GM19025 (cell line): ENCODE data around the gene ARPC5.
"Not testable (repeated sequence)": the region's sequence is repeated elsewhere in the genome, so short reads cannot be mapped to it uniquely, and the experiment has no call there.

Source experiments
- ATAC-seq: cut with Tn5 transposase; IDR thresholded peaks from one replicate; pipeline ENCODE4 v1.9.1; 2021; ENCODE audit warnings: mild to moderate bottlenecking, low read depth, moderate library complexity; ENCODE audit not compliant: unreplicated experiment

Gene ARPC5

DNA sequence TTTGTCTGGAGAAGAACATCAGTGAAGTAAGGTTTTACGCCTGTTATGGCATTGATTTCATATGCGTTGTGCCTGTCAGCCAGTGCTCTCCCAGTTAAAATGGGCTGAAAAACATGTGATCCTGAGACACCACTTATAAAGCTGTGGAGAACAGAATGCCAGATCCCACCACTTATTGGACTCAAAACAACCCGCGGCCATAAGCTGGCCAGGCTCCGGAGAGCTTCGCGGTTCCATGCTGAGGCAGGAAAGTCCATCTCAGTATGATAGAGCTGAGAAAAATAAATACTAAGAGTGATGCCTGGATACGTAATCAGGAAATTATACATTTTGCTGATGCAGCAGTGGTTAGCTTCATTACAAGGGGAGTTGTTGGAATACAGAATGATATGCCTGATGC lies 12.5 kb upstream of the ARPC5 start:
- ATAC-seq: no peak

- no peak for ATAC-seq
These were observed 11.2 kb upstream of the ARPC5 start for GRCh38 chr1:183646776-183647175.

DNA sequence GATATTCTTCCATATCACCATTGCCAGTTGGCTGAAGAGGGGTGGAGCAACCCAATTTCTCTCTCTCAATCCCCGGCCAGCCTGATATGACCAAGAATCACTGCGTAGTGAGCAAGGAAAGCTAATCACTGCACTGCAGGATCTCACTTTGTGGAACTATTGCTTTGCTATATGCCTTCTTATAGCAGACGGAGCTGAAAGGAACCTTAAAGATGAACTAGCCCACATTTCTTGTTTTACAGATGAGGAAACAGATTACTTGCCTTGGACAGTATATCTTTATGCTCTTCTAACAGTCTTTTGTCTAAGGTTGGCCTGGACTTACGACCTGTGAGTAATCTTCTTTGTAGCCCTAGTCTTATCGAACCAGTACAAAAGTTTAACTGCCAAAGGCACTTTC lies 9.9 kb upstream of the ARPC5 start:
- no peak for ATAC-seq

DNA sequence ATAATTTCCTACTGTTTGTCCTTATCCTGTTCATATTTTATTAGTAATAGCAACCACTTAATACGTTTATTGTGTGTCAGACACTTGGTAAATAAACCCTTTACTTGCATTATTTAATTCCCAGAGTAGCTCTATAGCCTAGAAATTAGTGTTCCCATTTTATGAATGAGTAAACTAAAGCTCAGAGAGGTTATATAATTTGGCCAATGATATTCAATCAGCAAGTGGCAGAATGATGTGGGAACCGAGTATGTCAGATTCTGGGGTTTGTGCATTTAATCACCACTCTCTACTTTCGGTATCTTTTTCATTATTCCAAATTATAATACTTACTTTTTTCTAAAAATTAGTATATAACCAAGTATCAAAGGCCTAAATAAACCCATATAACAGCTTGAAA lies 6.6 kb upstream of the ARPC5 start:
- ATAC-seq: no peak

DNA sequence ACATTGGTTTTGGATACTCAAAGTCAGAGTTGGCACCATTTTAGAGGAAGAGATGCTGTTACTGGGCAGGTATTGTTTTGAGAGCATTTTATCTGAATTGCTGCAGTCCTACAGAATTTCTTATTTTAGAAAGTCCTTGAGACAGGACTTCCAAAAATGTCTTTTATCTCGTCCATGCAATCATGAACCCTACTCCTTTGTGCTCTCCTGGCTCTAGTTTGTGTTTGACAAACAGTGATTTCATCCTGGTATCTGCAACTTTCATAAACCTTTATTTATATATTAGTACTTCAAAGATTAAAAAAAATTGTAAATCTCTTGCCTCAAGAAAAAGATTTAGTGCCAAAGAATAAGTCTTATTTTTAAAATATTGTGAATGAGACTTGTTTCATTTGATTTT lies 4.6 kb upstream of the ARPC5 start:
- ATAC-seq: no peak

GRCh38 chr1:183638649-183639387 lies 3.2 kb upstream of the ARPC5 start:
- ATAC-seq: no peak

DNA sequence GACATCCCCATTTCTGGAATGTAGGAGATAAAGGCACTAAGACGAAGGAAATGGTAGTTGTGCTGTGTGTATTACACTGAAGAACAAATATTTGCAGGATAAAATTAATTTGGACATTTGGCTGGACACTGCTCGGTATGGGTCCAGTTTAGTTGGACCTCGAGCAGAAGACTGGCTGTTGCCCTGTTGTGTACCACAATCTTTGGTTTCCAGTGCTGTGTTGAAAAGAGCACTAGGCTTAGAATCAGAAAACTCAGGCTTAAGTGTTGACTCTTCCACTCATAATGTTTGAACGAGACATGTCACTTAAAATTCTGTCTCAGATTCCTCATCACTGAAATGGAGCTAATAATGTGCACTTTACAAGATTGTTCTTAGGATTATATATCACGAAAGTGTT lies 1.2 kb upstream of the ARPC5 start:
- ATAC-seq: no peak

DNA sequence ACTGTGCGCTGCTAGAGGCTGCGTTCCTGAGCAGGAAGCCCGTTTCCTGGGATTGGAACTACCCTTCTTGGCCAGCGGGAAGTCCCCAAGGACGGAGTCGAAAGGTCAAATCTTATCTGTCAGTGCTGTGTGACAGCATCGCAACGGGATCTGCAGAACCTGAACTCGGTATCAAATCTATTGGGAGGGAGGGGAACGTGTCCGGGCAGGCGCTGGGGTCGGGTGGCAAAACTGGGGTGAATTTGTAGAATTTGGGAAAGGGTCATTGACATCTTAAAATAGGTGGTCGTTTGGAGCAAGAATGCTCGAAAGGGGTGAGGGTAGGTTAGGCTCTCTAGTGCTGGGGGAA lies 725 bp upstream of the ARPC5 start:
- peak; percentile 1 for ATAC-seq

DNA sequence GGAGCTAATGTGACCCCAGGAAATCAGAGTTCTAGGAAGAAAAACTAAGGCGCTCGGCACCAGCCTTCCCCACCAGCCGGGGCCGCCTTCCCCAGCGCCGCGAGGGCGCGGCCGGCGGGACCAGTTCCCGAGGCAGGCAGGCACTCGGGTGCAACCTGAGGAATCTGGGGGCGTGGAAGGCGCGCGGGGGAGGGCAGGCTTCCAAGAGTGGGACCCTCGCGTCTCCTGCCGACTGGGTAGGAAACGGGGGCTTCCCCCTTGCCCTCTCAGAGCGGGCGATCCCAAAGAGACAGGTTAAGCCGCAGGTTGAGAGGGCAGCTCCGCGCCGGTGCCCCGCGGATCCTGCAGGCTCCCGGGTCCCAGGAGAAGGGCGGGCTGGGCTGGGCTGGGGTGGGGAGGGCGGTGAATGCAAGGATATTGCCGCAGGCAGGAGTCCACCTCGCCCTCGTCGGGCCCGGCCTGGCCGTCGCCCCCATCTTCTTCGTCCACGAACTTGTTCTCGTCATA lies 431 bp downstream of the ARPC5 start:
- ATAC-seq: no peak

DNA sequence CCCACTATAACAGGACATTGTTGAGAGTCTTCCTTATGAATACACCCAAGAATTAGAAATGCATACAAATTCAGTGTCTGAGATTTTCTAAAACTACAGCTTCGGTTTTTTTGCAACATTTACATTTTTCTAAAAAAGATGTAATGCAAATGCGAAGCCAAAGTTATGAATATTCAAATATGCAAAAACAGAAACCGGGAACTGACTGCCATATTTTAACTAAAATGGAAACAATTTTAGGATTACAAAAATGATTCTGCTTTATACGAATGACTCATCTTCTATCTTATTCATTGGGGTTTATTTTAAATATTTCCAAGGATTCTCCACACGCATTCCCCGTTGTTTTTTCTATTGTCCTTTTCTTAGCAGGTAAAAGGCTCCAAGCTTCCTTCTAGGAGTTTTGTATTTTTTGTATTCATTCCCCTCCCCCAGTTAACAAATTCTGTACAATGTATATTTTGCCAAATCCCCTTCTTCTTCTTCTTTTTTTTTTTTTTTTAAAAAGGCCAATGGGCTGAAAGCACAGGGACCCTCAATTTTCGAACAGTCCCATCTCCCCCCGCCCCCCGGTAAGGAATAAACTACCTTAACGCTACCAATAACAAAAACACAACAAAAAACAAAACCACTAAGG lies 1.0 kb downstream of the ARPC5 start:
- no peak for ATAC-seq

DNA sequence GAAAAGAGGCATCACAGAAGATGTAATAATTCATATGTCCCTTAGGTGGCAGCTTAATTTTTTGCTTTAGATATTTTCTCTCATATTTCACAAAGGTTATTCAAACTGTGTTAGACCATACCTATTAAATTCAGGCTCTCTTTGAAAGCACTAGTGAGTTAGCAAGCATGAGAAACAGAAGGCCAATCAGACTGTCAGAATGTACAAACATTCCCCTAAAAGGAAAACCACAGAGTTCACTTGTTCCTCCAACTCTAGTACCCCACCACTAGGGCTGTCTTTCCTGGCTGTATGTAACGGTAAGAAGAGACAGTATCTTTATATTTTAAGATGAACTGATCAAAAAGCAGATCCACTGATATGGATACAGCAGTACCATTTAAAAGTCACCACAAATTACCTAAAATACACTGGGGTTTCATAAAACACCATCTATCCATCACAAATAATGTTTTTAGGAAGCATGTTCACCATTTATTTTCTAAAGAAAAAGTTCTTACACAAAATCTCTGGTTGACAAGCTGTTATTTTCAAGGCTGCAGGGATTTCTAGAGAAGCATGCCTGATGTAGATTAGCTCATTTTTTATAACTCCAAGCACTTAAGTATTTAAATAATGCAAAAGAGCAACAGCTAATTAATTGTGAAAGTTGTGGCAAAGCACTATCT lies 1.8 kb downstream of the ARPC5 start:
- peak; percentile 31 for ATAC-seq

GRCh38 chr1:183632964-183633363 lies 2.6 kb downstream of the ARPC5 start:
- ATAC-seq: no peak

- ATAC-seq: no peak
These were observed 3.5 kb downstream of the ARPC5 start for GRCh38 chr1:183632114-183632513.

- ATAC-seq: no peak
These were observed 4.8 kb downstream of the ARPC5 start for GRCh38 chr1:183630748-183631147.

DNA sequence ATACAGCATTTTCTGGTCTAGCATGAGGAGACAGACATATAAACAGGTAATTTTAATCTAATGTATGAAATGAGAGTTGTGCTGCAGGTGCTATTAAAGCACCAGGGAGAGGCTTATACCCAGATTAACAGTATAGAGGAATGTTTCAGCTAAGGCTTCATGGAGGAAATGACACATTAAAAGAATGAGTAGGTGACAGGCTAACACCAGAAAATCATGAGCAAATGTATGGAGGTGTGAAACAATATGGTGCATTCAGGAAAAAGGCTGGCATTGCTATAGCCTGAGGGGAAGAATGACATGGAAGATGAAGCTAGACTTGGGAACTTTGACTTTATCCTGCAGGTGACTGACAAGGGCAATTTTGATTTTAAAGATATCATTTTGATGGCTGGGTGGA lies 7.0 kb downstream of the ARPC5 start:
- no peak for ATAC-seq

DNA sequence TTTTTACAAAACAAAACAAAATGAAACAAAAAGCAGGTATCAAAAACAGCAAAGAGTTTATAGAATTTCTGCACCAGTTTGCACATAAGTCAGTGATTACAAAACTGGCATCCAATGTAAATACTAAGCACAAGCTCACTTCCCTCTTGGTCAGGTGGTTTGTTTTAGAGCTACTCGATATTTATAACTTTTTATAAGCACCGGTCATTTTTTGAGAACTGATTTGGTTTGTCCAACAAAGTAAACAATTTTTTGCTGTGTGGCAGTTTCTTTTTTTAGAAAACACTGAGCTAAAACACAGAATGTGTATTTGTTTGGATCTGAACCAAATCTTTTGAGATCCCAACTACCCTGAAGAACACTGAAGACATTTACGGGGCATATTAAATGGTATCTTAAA lies 9.3 kb downstream of the ARPC5 start:
- not testable (repeated sequence) for ATAC-seq

- no peak for ATAC-seq
These were observed 12.4 kb downstream of the ARPC5 start for GRCh38 chr1:183622884-183623785.

GRCh38 chr1:183622013-183622412 lies 13.6 kb downstream of the ARPC5 start:
- no peak for ATAC-seq

GRCh38 chr1:183620311-183620710 lies 15.3 kb downstream of the ARPC5 start:
- ATAC-seq: no peak

DNA sequence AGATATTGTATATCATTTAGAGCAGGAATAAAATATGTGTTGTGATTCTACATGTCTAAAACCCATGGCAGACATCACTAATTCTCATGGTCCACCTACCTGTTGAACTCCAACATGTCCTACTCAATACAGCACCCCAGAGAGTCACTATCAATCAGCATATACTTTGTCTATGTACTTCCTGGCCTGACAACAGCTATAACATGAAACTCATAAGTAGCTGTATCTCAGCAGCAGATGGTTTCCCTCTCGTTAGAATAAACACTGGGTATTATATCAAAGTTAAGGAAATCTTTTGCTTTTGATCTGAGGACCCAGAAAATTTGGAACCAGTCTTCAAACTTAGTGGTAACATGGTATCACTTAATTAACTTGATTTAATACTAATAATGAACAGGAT lies 15.8 kb downstream of the ARPC5 start:
- no peak for ATAC-seq

DNA sequence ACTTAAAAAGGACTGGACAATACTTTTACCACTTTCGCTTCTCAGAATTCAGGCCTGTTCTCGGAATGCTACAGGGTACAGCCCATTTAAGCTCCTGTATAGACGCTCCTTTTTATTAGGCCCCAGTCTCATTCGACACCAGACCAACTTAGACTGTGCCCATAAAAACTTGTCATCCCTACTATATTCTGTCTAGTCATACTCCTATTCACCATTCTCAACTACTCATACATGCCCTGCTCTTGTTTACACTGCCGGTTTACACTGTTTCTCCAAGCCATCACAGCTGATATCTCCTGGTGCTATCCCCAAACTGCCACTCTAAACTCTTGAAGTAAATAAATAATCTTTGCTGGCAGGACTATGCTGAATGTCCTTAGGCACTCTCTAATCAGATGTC lies 17.4 kb downstream of the ARPC5 start:
- not testable (repeated sequence) for ATAC-seq
